SIG-M5 treated with dmso at 0.1 percent for 504 hours (cell line): ENCODE measurements around the gene GOSR1.
A peak's percentile ranks its signal among the peaks of the same experiment; 100 is the strongest.
"Not testable (repeated sequence)": the region's sequence is repeated elsewhere in the genome, so short reads cannot be mapped to it uniquely, and the experiment has no call there.

Experiments
- DNase-seq: peaks from one replicate; lab custom pipeline; 2025; ENCODE audit not compliant: unreplicated experiment; lab: John Stamatoyannopoulos, UW

Gene GOSR1

GRCh38 chr17:30560117-30561026 is 83.2 kb downstream of the GOSR1 start:
- not testable (repeated sequence) for DNase-seq

GRCh38 chr17:30561766-30562165 is 84.6 kb downstream of the GOSR1 start:
- not testable (repeated sequence) for DNase-seq

- not testable (repeated sequence) for DNase-seq
These were observed 86.1 kb downstream of the GOSR1 start for GRCh38 chr17:30563131-30563904.

GRCh38 chr17:30563905-30564390 is 86.7 kb downstream of the GOSR1 start:
- DNase-seq, result not testable (repeated sequence)

GRCh38 chr17:30564422-30565072 is 87.3 kb downstream of the GOSR1 start:
- DNase-seq, result peak; percentile 33

GRCh38 chr17:30565073-30565935 is 88.1 kb downstream of the GOSR1 start:
- no peak for DNase-seq

GRCh38 chr17:30566104-30566503 is 88.9 kb downstream of the GOSR1 start:
- not testable (repeated sequence) for DNase-seq

- DNase-seq, result not testable (repeated sequence)
These were observed 89.5 kb downstream of the GOSR1 start for GRCh38 chr17:30566516-30567225.

- no peak for DNase-seq
These were observed 90.3 kb downstream of the GOSR1 start for GRCh38 chr17:30567231-30568116.

- no peak for DNase-seq
These were observed 90.9 kb downstream of the GOSR1 start for GRCh38 chr17:30568117-30568430.

- not testable (repeated sequence) for DNase-seq
These were observed 92.4 kb downstream of the GOSR1 start for GRCh38 chr17:30569531-30570175.

GRCh38 chr17:30570191-30570590 is 93.0 kb downstream of the GOSR1 start:
- no peak for DNase-seq

GRCh38 chr17:30570596-30571265 is 93.5 kb downstream of the GOSR1 start:
- no peak for DNase-seq

- not testable (repeated sequence) for DNase-seq
These were observed 94.2 kb downstream of the GOSR1 start for GRCh38 chr17:30571404-30571803.

- no peak for DNase-seq
These were observed 94.7 kb downstream of the GOSR1 start for GRCh38 chr17:30571921-30572320.

GRCh38 chr17:30572651-30573554 is 95.7 kb downstream of the GOSR1 start:
- DNase-seq, result not testable (repeated sequence)
